H9 (cell line): ENCODE data around the gene SRRD. TPM values are rescaled to one million over a fixed set of nuclear protein-coding genes. Genes with fewer than 3 reads are reported as not detected.

ENCODE experiments used
- DNase-seq: peaks from one replicate; pipeline ENCODE4 v3.0.0-alpha.2; 2017
- H2AFZ ChIP-seq: one replicate; pipeline ENCODE4 v1.6.1; 2013; ENCODE audit warnings: mild to moderate bottlenecking, low read length, control low read depth, moderate library complexity
- H2AK5ac ChIP-seq: 2 replicates; pipeline ENCODE4 v1.6.1; 2013; ENCODE audit warnings: low read length, control low read depth, mixed read lengths; ENCODE audit not compliant: insufficient read length
- H2BK120ac ChIP-seq: one replicate; pipeline ENCODE4 v1.6.1; 2013; ENCODE audit warnings: low read depth, mild to moderate bottlenecking, low read length, control low read depth, inconsistent platforms; ENCODE audit not compliant: poor library complexity, severe bottlenecking
- H2BK12ac ChIP-seq: 2 replicates; pipeline ENCODE4 v1.6.1; 2013; ENCODE audit warnings: low read length, control low read depth, mixed read lengths, low read depth; ENCODE audit not compliant: insufficient read length
- H2BK15ac ChIP-seq: 2 replicates; pipeline ENCODE4 v1.6.1; 2013; ENCODE audit warnings: low read depth, low read length, control low read depth
- H2BK20ac ChIP-seq: one replicate; pipeline ENCODE4 v1.6.1; 2013; ENCODE audit warnings: low read depth, mild to moderate bottlenecking, low read length, control low read depth, inconsistent platforms; ENCODE audit not compliant: poor library complexity, severe bottlenecking
- H2BK5ac ChIP-seq: 2 replicates; pipeline ENCODE4 v1.6.1; 2013; ENCODE audit warnings: low read length, control low read depth, mixed read lengths; ENCODE audit not compliant: insufficient read length
- H3K14ac ChIP-seq: 2 replicates; pipeline ENCODE4 v1.6.1; 2013; ENCODE audit warnings: low read length, control low read depth; ENCODE audit not compliant: insufficient read depth
- H3K18ac ChIP-seq: 2 replicates; pipeline ENCODE4 v1.6.1; 2013; ENCODE audit warnings: low read depth, mild to moderate bottlenecking, mixed read lengths, low read length, control low read depth; ENCODE audit not compliant: insufficient read length
- H3K23ac ChIP-seq: 2 replicates; pipeline ENCODE4 v1.6.1; 2013; ENCODE audit warnings: low read length, control low read depth, mixed read lengths, low read depth; ENCODE audit not compliant: insufficient read length
- H3K23me2 ChIP-seq: 2 replicates; pipeline ENCODE4 v1.6.1; 2013; ENCODE audit warnings: low read depth, mild to moderate bottlenecking, mixed read lengths, low read length, control low read depth; ENCODE audit not compliant: insufficient read length, poor library complexity, severe bottlenecking
- H3K27ac ChIP-seq: 2 replicates; pipeline ENCODE4 v1.5.1; 2013; ENCODE audit warnings: low read length, control low read depth, mixed read lengths, low read depth; ENCODE audit not compliant: insufficient read length
- H3K27me3 ChIP-seq: 2 replicates; pipeline ENCODE4 v1.6.1; 2013; ENCODE audit warnings: low read length, control low read depth, inconsistent platforms; ENCODE audit not compliant: insufficient read depth
- H3K4ac ChIP-seq: 2 replicates; pipeline ENCODE4 v1.6.1; 2013; ENCODE audit warnings: low read depth, mild to moderate bottlenecking, control low read depth, inconsistent platforms, low read length, moderate library complexity
- H3K4me1 ChIP-seq: 2 replicates; pipeline ENCODE4 v1.6.1; 2013; ENCODE audit warnings: low read length, control low read depth, inconsistent platforms; ENCODE audit not compliant: insufficient read depth
- H3K4me2 ChIP-seq: 2 replicates; pipeline ENCODE4 v1.6.1; 2013; ENCODE audit warnings: low read length, control low read depth, mixed read lengths; ENCODE audit not compliant: insufficient read length, insufficient read depth
- H3K56ac ChIP-seq: 2 replicates; pipeline ENCODE4 v1.6.1; 2013; ENCODE audit warnings: low read depth, mild to moderate bottlenecking, mixed read lengths, low read length, control low read depth; ENCODE audit not compliant: insufficient read length
- H3K79me1 ChIP-seq: 2 replicates; pipeline ENCODE4 v1.6.1; 2013; ENCODE audit warnings: low read depth, mild to moderate bottlenecking, moderate library complexity, low read length, control low read depth, inconsistent platforms; ENCODE audit not compliant: insufficient read depth, poor library complexity, severe bottlenecking
- H3K79me2 ChIP-seq: 2 replicates; pipeline ENCODE4 v1.6.1; 2013; ENCODE audit warnings: low read length, control low read depth, inconsistent platforms; ENCODE audit not compliant: insufficient read depth
- H3K9ac ChIP-seq: 2 replicates; pipeline ENCODE4 v1.6.1; 2013; ENCODE audit warnings: low read length, control low read depth, mixed read lengths; ENCODE audit not compliant: insufficient read length; ENCODE audit errors: extremely low read depth
- H3K9me3 ChIP-seq: one replicate; pipeline ENCODE4 v1.6.1; 2013; ENCODE audit warnings: low read depth, low read length, inconsistent platforms; ENCODE audit not compliant: control insufficient read depth
- H3T11ph ChIP-seq: one replicate; pipeline ENCODE4 v1.6.1; 2013; ENCODE audit warnings: mild to moderate bottlenecking, low read length, control low read depth, inconsistent platforms
- H4K20me1 ChIP-seq: one replicate; pipeline ENCODE4 v1.6.1; 2013; ENCODE audit not compliant: control insufficient read depth, insufficient read length, insufficient read depth
- H4K5ac ChIP-seq: 2 replicates; pipeline ENCODE4 v1.6.1; 2013; ENCODE audit warnings: low read depth, mild to moderate bottlenecking, mixed read lengths, low read length, control low read depth; ENCODE audit not compliant: insufficient read length
- H4K8ac ChIP-seq: replicated peaks from 2 replicates; pipeline ENCODE4 v1.6.1; 2013; ENCODE audit warnings: low read length, control low read depth, mixed read lengths, low read depth; ENCODE audit not compliant: insufficient read length
- H4K91ac ChIP-seq: 2 replicates; pipeline ENCODE4 v1.6.1; 2013; ENCODE audit warnings: low read depth, mild to moderate bottlenecking, moderate library complexity, mixed read lengths, low read length, control low read depth; ENCODE audit not compliant: insufficient read length
- H3K27ac Mint-ChIP-seq, 3 experiments: 2 replicates in 2 of 3; 3 replicates in 1 of 3; pipeline ENCODE4 v1.8.0; 2020 to 2021; ENCODE audit warnings: mixed read lengths in 3 of 3, mild to moderate bottlenecking in 1 of 3, moderate library complexity in 1 of 3
- H3K27me3 Mint-ChIP-seq: 2 replicates; pipeline ENCODE4 v1.8.0; 2021; ENCODE audit warnings: low read depth, mild to moderate bottlenecking, moderate library complexity, mixed read lengths
- H3K36me3 Mint-ChIP-seq, 3 experiments: 2 replicates in 2 of 3; 3 replicates in 1 of 3; pipeline ENCODE4 v1.8.0; 2020 to 2021; ENCODE audit warnings: low read depth in 3 of 3, mixed read lengths in 3 of 3; ENCODE audit not compliant: insufficient read depth in 1 of 3
- H3K4me1 Mint-ChIP-seq, 2 experiments: 2 replicates each; pipeline ENCODE4 v1.8.0; 2020; ENCODE audit warnings: mixed read lengths in 2 of 2
- H3K4me3 Mint-ChIP-seq, 2 experiments: 2 replicates in 1 of 2; 3 replicates in 1 of 2; pipeline ENCODE4 v1.8.0; 2020 to 2021; ENCODE audit warnings: mild to moderate bottlenecking in 2 of 2, mixed read lengths in 2 of 2, moderate library complexity in 1 of 2
- H3K9me3 Mint-ChIP-seq, 2 experiments: 2 replicates in 1 of 2; 3 replicates in 1 of 2; pipeline ENCODE4 v1.8.0; 2020; ENCODE audit warnings: mild to moderate bottlenecking in 2 of 2, mixed read lengths in 2 of 2, moderate library complexity in 1 of 2
- WGBS: extraction: QIAGEN DNeasy Blood & Tissue Kit; methylation state at CpG from one replicate; pipeline ENCODE4 v1.1.7; 2013; ENCODE audit warnings: missing lambda C conversion rate, low lambda C conversion rate, mixed read lengths; ENCODE audit not compliant: insufficient read length; ENCODE audit errors: extremely low coverage; 5-methylcytosine and 5-hydroxymethylcytosine counted together
- total RNA-seq: library from RNA; stranded (reverse); gene quantifications from 2 replicates; pipeline ENCODE4 v1.2.1, GENCODE V29; 2021
- TF ChIP-seq, protein P1 (sequence below): fragments of 200-600 bp; sonication (generic); conservative IDR thresholded peaks from 3 replicates; pipeline ENCODE4 v1.8.0; 2021; ENCODE audit warnings: antibody characterized with exemption, mild to moderate bottlenecking

Gene SRRD
- total RNA-seq, 1 experiment from 2014 or later: 36.0 TPM

DNA sequence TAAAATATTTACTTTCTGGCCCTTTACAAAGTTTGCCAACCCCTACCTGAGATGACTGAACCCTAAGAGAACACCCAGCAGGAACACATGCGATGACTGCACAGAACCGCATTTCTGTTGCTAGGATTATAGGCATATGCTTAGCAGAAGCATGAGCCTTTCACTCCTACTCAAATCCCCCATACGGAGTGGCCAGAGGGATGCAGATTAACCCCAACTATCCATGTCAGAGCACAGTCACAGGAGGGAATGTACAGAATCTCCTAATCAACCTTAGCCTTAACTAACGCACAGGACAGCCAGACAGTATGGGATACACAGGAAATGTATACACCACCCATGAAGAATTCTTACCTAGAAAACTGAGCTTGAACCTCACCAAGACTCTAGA is 6.3 kb upstream of the SRRD start:
- no peak overlapping the region for H4K5ac ChIP-seq
- H3T11ph ChIP-seq: no peak overlapping the region
- H3K27me3 Mint-ChIP-seq: no peaks in the 10 kb centered on the region
- peaks cover 2% of the 10 kb centered on the region; the same call in 1 of the 2 replicates for H3K79me2 ChIP-seq
- DNase-seq: no peak
- no peaks in the 10 kb centered on the region; the same call in 1 of the 2 replicates for H3K4me1 ChIP-seq
- H2BK20ac ChIP-seq: no peak overlapping the region
- no peak overlapping the region for H3K56ac ChIP-seq
- no peaks in the 10 kb centered on the region for H4K20me1 ChIP-seq
- H2BK15ac ChIP-seq: no peak overlapping the region
- H3K4me2 ChIP-seq: no peak overlapping the region
- no peak overlapping the region for H3K23ac ChIP-seq
- no peak overlapping the region for H4K91ac ChIP-seq
- H3K4me1 Mint-ChIP-seq: peaks cover 24 to 26% of the 10 kb centered on the region in 2 experiments
- H3K9me3 ChIP-seq: no peaks in the 10 kb centered on the region
- no peaks in the 10 kb centered on the region for H3K23me2 ChIP-seq
- no CpG with 5 or more reads among the region's 4 CpGs for WGBS
- no peak overlapping the region for H3K4me3 Mint-ChIP-seq
- no peak overlapping the region for H3K14ac ChIP-seq
- TF ChIP-seq, protein P1, sequence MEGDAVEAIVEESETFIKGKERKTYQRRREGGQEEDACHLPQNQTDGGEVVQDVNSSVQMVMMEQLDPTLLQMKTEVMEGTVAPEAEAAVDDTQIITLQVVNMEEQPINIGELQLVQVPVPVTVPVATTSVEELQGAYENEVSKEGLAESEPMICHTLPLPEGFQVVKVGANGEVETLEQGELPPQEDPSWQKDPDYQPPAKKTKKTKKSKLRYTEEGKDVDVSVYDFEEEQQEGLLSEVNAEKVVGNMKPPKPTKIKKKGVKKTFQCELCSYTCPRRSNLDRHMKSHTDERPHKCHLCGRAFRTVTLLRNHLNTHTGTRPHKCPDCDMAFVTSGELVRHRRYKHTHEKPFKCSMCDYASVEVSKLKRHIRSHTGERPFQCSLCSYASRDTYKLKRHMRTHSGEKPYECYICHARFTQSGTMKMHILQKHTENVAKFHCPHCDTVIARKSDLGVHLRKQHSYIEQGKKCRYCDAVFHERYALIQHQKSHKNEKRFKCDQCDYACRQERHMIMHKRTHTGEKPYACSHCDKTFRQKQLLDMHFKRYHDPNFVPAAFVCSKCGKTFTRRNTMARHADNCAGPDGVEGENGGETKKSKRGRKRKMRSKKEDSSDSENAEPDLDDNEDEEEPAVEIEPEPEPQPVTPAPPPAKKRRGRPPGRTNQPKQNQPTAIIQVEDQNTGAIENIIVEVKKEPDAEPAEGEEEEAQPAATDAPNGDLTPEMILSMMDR: no peak
- H3K9ac ChIP-seq: no peak overlapping the region
- H3K27ac Mint-ChIP-seq: no peak overlapping the region
- no peak overlapping the region for H4K8ac ChIP-seq
- H3K18ac ChIP-seq: no peak overlapping the region
- no peak overlapping the region for H3K4ac ChIP-seq
- H3K79me1 ChIP-seq: peaks cover 6% of the 10 kb centered on the region
- H2AK5ac ChIP-seq: no peak overlapping the region
- peaks cover 17 to 69% (median 55%) of the 10 kb centered on the region in 3 experiments; a peak in 6 of 7 replicates for H3K36me3 Mint-ChIP-seq
- no peaks in the 10 kb centered on the region for H3K9me3 Mint-ChIP-seq
- no peak overlapping the region for H2BK5ac ChIP-seq
- no peaks in the 10 kb centered on the region for H3K27me3 ChIP-seq
- no peak overlapping the region for H3K27ac ChIP-seq
- H2BK120ac ChIP-seq: no peak overlapping the region
- H2BK12ac ChIP-seq: no peak overlapping the region
- H2AFZ ChIP-seq: no peak overlapping the region
